K562 (cell line): ENCODE measurements around the gene CERS1. TPM values are rescaled to one million over a fixed set of nuclear protein-coding genes. Genes with fewer than 3 reads are reported as not detected.

Experiments used
- HDAC1 ChIP-seq, 2 experiments: fragments of 450-650 bp; IDR thresholded peaks; 2 replicates each; pipeline ENCODE4 v1.6.1; 2016 to 2017; ENCODE audit warnings: inconsistent platforms in 1 of 2, mild to moderate bottlenecking in 1 of 2, moderate library complexity in 1 of 2
- POLR2G ChIP-seq: fragments of 200-400 bp; formaldehyde crosslinking; IDR thresholded peaks from 2 replicates; pipeline ENCODE4 v1.6.1; 2017; ENCODE audit warnings: low read depth, mild to moderate bottlenecking, antibody characterized with exemption, low read length, moderate library complexity
- RHOXF2B ChIP-seq: fragments of 250-450 bp; sonication (Bioruptor Pico); conservative IDR thresholded peaks from 2 replicates; pipeline ENCODE4 v1.5.1; 2021
- ZC3H11A ChIP-seq: IDR thresholded peaks from 2 replicates; pipeline ENCODE4 v1.6.1; 2012; ENCODE audit warnings: low read depth, low read length, improper control_type of control experiment
- ZKSCAN8 ChIP-seq: fragments of 200-800 bp; sonication (Bioruptor generic); IDR thresholded peaks from 2 replicates; pipeline ENCODE4 v1.6.1; 2016; ENCODE audit warnings: missing genetic modification characterization, missing compliant biosample characterization
- ZNF644 ChIP-seq: fragments of 200-800 bp; sonication (Bioruptor generic); IDR thresholded peaks from 2 replicates; pipeline ENCODE4 v1.6.1; 2016; ENCODE audit warnings: low read depth, missing genetic modification characterization, missing compliant biosample characterization
- polyA plus RNA-seq, 8 experiments: library from polyadenylated mRNA; depleted of rRNA in 4 of 8; stranded (reverse) in 5 of 8; unstranded in 3 of 8; fragments of >200 nt; fragmentation: Nextera tagmentation in 2 of 8; fragmentation: Illumina TruSeq in 1 of 8; extraction: Ambion mirVana in 2 of 8; extraction: Trizol in 1 of 8; gene quantifications; 2 replicates each; pipeline versions ENCODE4 v1.2.1 to v1.2.3, GENCODE V29; 2011 to 2014; ENCODE audit warnings: inconsistent platforms in 1 of 8, missing spikeins in 1 of 8
- total RNA-seq, 7 experiments: library from RNA; depleted of rRNA in 6 of 7; stranded (reverse); fragments of >200 nt in 6 of 7; fragmentation: Illumina TruSeq in 2 of 7; extraction: Trizol in 2 of 7; gene quantifications; 2 replicates each; pipeline versions ENCODE4 v1.2.1 to v1.2.3, GENCODE V29; 2011 to 2021; ENCODE audit warnings: low replicate concordance in 1 of 7
- TF ChIP-seq, protein P1 (sequence below): fragments of 450-650 bp; IDR thresholded peaks from 2 replicates; pipeline ENCODE4 v1.6.1; 2018; ENCODE audit not compliant: partially characterized antibody
- TF ChIP-seq, protein P2 (sequence below): fragments of 450-650 bp; formaldehyde crosslinking; IDR thresholded peaks from 2 replicates; pipeline ENCODE4 v1.4.0; 2022; ENCODE audit warnings: missing genetic modification characterization
- TF ChIP-seq, protein P3 (sequence below): fragments of 450-650 bp; IDR thresholded peaks from 2 replicates; pipeline ENCODE4 v1.6.1; 2016; ENCODE audit warnings: mild to moderate bottlenecking, moderate library complexity
- TF ChIP-seq, protein P4 (sequence below): sonication (generic); formaldehyde crosslinking; IDR thresholded peaks from 2 replicates; pipeline ENCODE4 v1.9.0; 2022; ENCODE audit warnings: mild to moderate bottlenecking, missing genetic modification reagents

Gene CERS1
- total and polyA plus RNA-seq, 9 of the 15 experiments (the other 6 are each of a cell fraction or from before 2014, with no cell fraction given), result 0.33 to 1.5 (median 0.86) TPM; not detected in 2

DNA sequence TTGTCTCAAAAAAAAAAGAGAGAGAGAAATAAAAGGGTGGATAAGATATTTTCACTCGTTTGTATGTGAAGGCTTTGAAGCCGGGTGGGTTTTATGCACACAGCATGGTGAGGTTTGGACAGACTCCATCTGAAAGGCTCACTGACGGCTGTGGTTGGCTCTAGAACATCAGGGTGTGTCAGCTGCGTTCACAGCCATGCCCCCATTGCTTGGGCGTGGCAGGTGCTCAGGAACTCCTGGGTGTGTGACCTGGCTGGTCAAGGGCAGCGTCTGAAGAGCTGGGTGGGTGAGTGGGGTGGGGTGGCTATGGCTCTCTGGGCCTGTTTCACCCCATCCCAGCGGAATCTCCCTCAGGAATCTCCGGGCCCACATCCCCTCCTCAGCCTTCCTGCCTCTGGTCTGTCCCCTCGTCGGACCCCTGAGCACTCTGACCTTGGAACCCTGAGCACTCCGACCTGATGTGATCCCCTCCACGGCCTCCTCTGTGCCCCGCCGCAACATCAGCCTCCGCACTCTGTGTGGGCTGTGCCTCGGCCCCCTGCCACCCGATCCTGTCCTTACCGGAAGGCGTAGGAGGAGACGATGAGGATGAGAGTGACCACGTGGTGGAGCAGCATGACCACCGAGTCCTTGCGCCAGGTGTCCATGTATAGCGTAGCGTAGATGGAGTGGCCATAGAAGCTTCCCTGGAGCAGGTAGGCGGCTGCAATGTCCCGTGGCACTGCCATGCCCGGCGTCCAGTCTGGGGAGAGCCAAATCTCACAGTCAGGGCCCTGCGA is 12.2 kb downstream of the CERS1 start (continued):
- TF ChIP-seq, protein P1, sequence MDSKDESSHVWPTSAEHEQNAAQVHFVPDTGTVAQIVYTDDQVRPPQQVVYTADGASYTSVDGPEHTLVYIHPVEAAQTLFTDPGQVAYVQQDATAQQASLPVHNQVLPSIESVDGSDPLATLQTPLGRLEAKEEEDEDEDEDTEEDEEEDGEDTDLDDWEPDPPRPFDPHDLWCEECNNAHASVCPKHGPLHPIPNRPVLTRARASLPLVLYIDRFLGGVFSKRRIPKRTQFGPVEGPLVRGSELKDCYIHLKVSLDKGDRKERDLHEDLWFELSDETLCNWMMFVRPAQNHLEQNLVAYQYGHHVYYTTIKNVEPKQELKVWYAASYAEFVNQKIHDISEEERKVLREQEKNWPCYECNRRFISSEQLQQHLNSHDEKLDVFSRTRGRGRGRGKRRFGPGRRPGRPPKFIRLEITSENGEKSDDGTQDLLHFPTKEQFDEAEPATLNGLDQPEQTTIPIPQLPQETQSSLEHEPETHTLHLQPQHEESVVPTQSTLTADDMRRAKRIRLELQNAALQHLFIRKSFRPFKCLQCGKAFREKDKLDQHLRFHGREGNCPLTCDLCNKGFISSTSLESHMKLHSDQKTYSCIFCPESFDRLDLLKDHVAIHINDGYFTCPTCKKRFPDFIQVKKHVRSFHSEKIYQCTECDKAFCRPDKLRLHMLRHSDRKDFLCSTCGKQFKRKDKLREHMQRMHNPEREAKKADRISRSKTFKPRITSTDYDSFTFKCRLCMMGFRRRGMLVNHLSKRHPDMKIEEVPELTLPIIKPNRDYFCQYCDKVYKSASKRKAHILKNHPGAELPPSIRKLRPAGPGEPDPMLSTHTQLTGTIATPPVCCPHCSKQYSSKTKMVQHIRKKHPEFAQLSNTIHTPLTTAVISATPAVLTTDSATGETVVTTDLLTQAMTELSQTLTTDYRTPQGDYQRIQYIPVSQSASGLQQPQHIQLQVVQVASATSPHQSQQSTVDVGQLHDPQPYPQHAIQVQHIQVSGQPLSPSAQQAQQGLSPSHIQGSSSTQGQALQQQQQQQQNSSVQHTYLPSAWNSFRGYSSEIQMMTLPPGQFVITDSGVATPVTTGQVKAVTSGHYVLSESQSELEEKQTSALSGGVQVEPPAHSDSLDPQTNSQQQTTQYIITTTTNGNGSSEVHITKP, result no peak
- TF ChIP-seq RHOXF2B (CRISPR knock-in tag), result no peak
- TF ChIP-seq, protein P2, sequence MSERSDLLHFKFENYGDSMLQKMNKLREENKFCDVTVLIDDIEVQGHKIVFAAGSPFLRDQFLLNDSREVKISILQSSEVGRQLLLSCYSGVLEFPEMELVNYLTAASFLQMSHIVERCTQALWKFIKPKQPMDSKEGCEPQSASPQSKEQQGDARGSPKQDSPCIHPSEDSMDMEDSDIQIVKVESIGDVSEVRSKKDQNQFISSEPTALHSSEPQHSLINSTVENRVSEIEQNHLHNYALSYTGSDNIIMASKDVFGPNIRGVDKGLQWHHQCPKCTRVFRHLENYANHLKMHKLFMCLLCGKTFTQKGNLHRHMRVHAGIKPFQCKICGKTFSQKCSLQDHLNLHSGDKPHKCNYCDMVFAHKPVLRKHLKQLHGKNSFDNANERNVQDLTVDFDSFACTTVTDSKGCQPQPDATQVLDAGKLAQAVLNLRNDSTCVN (CRISPR knock-in tag), result no peak
- TF ChIP-seq, protein P3, sequence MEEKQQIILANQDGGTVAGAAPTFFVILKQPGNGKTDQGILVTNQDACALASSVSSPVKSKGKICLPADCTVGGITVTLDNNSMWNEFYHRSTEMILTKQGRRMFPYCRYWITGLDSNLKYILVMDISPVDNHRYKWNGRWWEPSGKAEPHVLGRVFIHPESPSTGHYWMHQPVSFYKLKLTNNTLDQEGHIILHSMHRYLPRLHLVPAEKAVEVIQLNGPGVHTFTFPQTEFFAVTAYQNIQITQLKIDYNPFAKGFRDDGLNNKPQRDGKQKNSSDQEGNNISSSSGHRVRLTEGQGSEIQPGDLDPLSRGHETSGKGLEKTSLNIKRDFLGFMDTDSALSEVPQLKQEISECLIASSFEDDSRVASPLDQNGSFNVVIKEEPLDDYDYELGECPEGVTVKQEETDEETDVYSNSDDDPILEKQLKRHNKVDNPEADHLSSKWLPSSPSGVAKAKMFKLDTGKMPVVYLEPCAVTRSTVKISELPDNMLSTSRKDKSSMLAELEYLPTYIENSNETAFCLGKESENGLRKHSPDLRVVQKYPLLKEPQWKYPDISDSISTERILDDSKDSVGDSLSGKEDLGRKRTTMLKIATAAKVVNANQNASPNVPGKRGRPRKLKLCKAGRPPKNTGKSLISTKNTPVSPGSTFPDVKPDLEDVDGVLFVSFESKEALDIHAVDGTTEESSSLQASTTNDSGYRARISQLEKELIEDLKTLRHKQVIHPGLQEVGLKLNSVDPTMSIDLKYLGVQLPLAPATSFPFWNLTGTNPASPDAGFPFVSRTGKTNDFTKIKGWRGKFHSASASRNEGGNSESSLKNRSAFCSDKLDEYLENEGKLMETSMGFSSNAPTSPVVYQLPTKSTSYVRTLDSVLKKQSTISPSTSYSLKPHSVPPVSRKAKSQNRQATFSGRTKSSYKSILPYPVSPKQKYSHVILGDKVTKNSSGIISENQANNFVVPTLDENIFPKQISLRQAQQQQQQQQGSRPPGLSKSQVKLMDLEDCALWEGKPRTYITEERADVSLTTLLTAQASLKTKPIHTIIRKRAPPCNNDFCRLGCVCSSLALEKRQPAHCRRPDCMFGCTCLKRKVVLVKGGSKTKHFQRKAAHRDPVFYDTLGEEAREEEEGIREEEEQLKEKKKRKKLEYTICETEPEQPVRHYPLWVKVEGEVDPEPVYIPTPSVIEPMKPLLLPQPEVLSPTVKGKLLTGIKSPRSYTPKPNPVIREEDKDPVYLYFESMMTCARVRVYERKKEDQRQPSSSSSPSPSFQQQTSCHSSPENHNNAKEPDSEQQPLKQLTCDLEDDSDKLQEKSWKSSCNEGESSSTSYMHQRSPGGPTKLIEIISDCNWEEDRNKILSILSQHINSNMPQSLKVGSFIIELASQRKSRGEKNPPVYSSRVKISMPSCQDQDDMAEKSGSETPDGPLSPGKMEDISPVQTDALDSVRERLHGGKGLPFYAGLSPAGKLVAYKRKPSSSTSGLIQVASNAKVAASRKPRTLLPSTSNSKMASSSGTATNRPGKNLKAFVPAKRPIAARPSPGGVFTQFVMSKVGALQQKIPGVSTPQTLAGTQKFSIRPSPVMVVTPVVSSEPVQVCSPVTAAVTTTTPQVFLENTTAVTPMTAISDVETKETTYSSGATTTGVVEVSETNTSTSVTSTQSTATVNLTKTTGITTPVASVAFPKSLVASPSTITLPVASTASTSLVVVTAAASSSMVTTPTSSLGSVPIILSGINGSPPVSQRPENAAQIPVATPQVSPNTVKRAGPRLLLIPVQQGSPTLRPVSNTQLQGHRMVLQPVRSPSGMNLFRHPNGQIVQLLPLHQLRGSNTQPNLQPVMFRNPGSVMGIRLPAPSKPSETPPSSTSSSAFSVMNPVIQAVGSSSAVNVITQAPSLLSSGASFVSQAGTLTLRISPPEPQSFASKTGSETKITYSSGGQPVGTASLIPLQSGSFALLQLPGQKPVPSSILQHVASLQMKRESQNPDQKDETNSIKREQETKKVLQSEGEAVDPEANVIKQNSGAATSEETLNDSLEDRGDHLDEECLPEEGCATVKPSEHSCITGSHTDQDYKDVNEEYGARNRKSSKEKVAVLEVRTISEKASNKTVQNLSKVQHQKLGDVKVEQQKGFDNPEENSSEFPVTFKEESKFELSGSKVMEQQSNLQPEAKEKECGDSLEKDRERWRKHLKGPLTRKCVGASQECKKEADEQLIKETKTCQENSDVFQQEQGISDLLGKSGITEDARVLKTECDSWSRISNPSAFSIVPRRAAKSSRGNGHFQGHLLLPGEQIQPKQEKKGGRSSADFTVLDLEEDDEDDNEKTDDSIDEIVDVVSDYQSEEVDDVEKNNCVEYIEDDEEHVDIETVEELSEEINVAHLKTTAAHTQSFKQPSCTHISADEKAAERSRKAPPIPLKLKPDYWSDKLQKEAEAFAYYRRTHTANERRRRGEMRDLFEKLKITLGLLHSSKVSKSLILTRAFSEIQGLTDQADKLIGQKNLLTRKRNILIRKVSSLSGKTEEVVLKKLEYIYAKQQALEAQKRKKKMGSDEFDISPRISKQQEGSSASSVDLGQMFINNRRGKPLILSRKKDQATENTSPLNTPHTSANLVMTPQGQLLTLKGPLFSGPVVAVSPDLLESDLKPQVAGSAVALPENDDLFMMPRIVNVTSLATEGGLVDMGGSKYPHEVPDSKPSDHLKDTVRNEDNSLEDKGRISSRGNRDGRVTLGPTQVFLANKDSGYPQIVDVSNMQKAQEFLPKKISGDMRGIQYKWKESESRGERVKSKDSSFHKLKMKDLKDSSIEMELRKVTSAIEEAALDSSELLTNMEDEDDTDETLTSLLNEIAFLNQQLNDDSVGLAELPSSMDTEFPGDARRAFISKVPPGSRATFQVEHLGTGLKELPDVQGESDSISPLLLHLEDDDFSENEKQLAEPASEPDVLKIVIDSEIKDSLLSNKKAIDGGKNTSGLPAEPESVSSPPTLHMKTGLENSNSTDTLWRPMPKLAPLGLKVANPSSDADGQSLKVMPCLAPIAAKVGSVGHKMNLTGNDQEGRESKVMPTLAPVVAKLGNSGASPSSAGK, result peak; percentile 36; the same call in 1 of the 2 replicates
- no peak for TF ChIP-seq ZKSCAN8 (CRISPR knock-in tag)
- TF ChIP-seq, protein P4, sequence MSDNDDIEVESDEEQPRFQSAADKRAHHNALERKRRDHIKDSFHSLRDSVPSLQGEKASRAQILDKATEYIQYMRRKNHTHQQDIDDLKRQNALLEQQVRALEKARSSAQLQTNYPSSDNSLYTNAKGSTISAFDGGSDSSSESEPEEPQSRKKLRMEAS, result peak; percentile 62; the same call in 1 of the 2 replicates
- no peak for TF ChIP-seq HDAC1 (IDR thresholded peaks at IDR 0.05)
- TF ChIP-seq POLR2G, result peak; percentile 43; the same call in 1 of the 2 replicates
- no peak for TF ChIP-seq ZC3H11A
- no peak for TF ChIP-seq ZNF644 (tag)
